ENCODE results near the gene DRD3.

GRCh38 chr3:114139836-114140235, 39.0 kb downstream of the DRD3 start:
- no peak for TF ChIP-seq POLR2A (IDR thresholded peaks at IDR 0.05)
- no peak for TF ChIP-seq CTCF (IDR thresholded peaks at IDR 0.05)
- TF ChIP-seq EP300 (IDR thresholded peaks at IDR 0.05), result no peak
- TF ChIP-seq POLR2AphosphoS5 (IDR thresholded peaks at IDR 0.05), result no peak
